Islet of Langerhans (tissue), 1 donor: ENCODE measurements around the gene GRIN2C.
"Not testable (repeated sequence)": the region's sequence is repeated elsewhere in the genome, so short reads cannot be mapped to it uniquely, and the experiment has no call there.

Source experiments
- FAIRE-seq: peaks from one replicate; lab custom pipeline; 2011; peaks lifted over from hg19 to GRCh38; lab: Jason Lieb, UNC

GRIN2C gene

GRCh38 chr17:74859459-74860228 lies at the start of gene GRIN2C:
TSS of gene GRIN2C (minus strand) at chr17:74859885. CDS start at chr17:74855092, 4,793 bp downstream.
- no peak for FAIRE-seq

- FAIRE-seq: not testable (repeated sequence)
Measured at GRCh38 chr17:74909097-74909496, 49.4 kb upstream of the GRIN2C start.

GRCh38 chr17:74907012-74907411 lies 47.3 kb upstream of the GRIN2C start:
- no peak for FAIRE-seq

GRCh38 chr17:74906214-74906793 lies 46.6 kb upstream of the GRIN2C start:
- not testable (repeated sequence) for FAIRE-seq

GRCh38 chr17:74904687-74905409 lies 45.2 kb upstream of the GRIN2C start:
- FAIRE-seq: no peak

GRCh38 chr17:74903671-74904070 lies 44.0 kb upstream of the GRIN2C start:
- no peak for FAIRE-seq

- FAIRE-seq: no peak
Measured at GRCh38 chr17:74903034-74903433, 43.3 kb upstream of the GRIN2C start.

- no peak for FAIRE-seq
Measured at GRCh38 chr17:74901353-74902135, 41.9 kb upstream of the GRIN2C start.

- no peak for FAIRE-seq
Measured at GRCh38 chr17:74900208-74900607, 40.5 kb upstream of the GRIN2C start.

- FAIRE-seq: no peak
Measured at GRCh38 chr17:74898376-74898946, 38.8 kb upstream of the GRIN2C start.

- FAIRE-seq: no peak
Measured at GRCh38 chr17:74893936-74894671, 34.4 kb upstream of the GRIN2C start.

GRCh38 chr17:74892974-74893911 lies 33.6 kb upstream of the GRIN2C start, which contains the start of gene FADS6:
TSS of gene FADS6 (minus strand) at chr17:74893633. CDS start at chr17:74893595, 38 bp downstream.
- FAIRE-seq: no peak

- FAIRE-seq: no peak
Measured at GRCh38 chr17:74892013-74892841, 32.5 kb upstream of the GRIN2C start.

- FAIRE-seq: no peak
Measured at GRCh38 chr17:74890554-74890953, 30.9 kb upstream of the GRIN2C start.

- no peak for FAIRE-seq
Measured at GRCh38 chr17:74888469-74888868, 28.8 kb upstream of the GRIN2C start.

GRCh38 chr17:74883241-74883745 lies 23.6 kb upstream of the GRIN2C start:
- no peak for FAIRE-seq

GRCh38 chr17:74882517-74883240 lies 23.0 kb upstream of the GRIN2C start:
- FAIRE-seq: no peak

- FAIRE-seq: no peak
Measured at GRCh38 chr17:74881073-74881472, 21.4 kb upstream of the GRIN2C start.
